K562 (cell line): ENCODE data around the gene SOCS2. TPM values are rescaled to one million over a fixed set of nuclear protein-coding genes. Genes with fewer than 3 reads are reported as not detected.
A peak's percentile ranks its signal among the peaks of the same experiment; 100 is the strongest.

Experiments used
- EGR1 ChIP-seq: fragments of 450-650 bp; conservative IDR thresholded peaks from 2 replicates; pipeline ENCODE4 v1.6.1; 2017; ENCODE audit warnings: mild to moderate bottlenecking
- MGA ChIP-seq: fragments of 450-650 bp; IDR thresholded peaks from 2 replicates; pipeline ENCODE4 v1.6.1; 2016; ENCODE audit warnings: mild to moderate bottlenecking, moderate library complexity
- polyA plus RNA-seq, 8 experiments: library from polyadenylated mRNA; depleted of rRNA in 4 of 8; stranded (reverse) in 5 of 8; unstranded in 3 of 8; fragments of >200 nt; fragmentation: Nextera tagmentation in 2 of 8; fragmentation: Illumina TruSeq in 1 of 8; extraction: Ambion mirVana in 2 of 8; extraction: Trizol in 1 of 8; gene quantifications; 2 replicates each; pipeline versions ENCODE4 v1.2.1 to v1.2.3, GENCODE V29; 2011 to 2014; ENCODE audit warnings: inconsistent platforms in 1 of 8, missing spikeins in 1 of 8
- total RNA-seq, 7 experiments: library from RNA; depleted of rRNA in 6 of 7; stranded (reverse); fragments of >200 nt in 6 of 7; fragmentation: Illumina TruSeq in 2 of 7; extraction: Trizol in 2 of 7; gene quantifications; 2 replicates each; pipeline versions ENCODE4 v1.2.1 to v1.2.3, GENCODE V29; 2011 to 2021; ENCODE audit warnings: low replicate concordance in 1 of 7
- TF ChIP-seq, protein P1 (sequence below): IDR thresholded peaks from 2 replicates; pipeline ENCODE4 v1.6.1; 2012; ENCODE audit warnings: low read depth, low read length, improper control_type of control experiment, borderline replicate concordance
- TF ChIP-seq, protein P2 (sequence below), 2 experiments: fragments of 450-650 bp; formaldehyde crosslinking in 1 of 2; IDR thresholded peaks; 2 replicates each; pipeline versions ENCODE4 v1.4.0 to v1.6.1; 2014 to 2020; ENCODE audit warnings: mild to moderate bottlenecking in 2 of 2, borderline replicate concordance in 1 of 2, low read depth in 1 of 2

The SOCS2 gene
- total and polyA plus RNA-seq, 9 of the 15 experiments (the other 6 are each of a cell fraction or from before 2014, with no cell fraction given), result 37.0 to 162 (median 98.7) TPM

GRCh38 chr12:93591137-93591868 lies 18.8 kb downstream of the SOCS2 start (continued):
- TF ChIP-seq, protein P1, sequence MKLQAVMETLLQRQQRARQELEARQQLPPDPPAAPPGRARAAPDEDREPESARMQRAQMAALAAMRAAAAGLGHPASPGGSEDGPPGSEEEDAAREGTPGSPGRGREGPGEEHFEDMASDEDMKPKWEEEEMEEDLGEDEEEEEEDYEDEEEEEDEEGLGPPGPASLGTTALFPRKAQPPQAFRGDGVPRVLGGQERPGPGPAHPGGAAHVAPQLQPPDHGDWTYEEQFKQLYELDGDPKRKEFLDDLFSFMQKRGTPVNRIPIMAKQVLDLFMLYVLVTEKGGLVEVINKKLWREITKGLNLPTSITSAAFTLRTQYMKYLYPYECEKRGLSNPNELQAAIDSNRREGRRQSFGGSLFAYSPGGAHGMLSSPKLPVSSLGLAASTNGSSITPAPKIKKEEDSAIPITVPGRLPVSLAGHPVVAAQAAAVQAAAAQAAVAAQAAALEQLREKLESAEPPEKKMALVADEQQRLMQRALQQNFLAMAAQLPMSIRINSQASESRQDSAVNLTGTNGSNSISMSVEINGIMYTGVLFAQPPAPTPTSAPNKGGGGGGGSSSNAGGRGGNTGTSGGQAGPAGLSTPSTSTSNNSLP, result no peak
- TF ChIP-seq MGA, result peak; percentile 44
- TF ChIP-seq EGR1, result no peak
- TF ChIP-seq, protein P2, sequence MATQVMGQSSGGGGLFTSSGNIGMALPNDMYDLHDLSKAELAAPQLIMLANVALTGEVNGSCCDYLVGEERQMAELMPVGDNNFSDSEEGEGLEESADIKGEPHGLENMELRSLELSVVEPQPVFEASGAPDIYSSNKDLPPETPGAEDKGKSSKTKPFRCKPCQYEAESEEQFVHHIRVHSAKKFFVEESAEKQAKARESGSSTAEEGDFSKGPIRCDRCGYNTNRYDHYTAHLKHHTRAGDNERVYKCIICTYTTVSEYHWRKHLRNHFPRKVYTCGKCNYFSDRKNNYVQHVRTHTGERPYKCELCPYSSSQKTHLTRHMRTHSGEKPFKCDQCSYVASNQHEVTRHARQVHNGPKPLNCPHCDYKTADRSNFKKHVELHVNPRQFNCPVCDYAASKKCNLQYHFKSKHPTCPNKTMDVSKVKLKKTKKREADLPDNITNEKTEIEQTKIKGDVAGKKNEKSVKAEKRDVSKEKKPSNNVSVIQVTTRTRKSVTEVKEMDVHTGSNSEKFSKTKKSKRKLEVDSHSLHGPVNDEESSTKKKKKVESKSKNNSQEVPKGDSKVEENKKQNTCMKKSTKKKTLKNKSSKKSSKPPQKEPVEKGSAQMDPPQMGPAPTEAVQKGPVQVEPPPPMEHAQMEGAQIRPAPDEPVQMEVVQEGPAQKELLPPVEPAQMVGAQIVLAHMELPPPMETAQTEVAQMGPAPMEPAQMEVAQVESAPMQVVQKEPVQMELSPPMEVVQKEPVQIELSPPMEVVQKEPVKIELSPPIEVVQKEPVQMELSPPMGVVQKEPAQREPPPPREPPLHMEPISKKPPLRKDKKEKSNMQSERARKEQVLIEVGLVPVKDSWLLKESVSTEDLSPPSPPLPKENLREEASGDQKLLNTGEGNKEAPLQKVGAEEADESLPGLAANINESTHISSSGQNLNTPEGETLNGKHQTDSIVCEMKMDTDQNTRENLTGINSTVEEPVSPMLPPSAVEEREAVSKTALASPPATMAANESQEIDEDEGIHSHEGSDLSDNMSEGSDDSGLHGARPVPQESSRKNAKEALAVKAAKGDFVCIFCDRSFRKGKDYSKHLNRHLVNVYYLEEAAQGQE (IDR thresholded peaks at IDR 0.05; ENCODE audit: borderline replicate concordance), result peak; percentile 46; the same call in 1 of the 2 replicates
- TF ChIP-seq, protein P2 (CRISPR knock-in tag; IDR thresholded peaks at IDR 0.05; ENCODE audit: low read depth), result peak; percentile 45; the same call in 1 of the 2 replicates
